ENCODE results near the gene RERE.

GRCh38 chr1:8461351-8462110 lies 355.9 kb downstream of the RERE start:
- TF ChIP-seq EP300 (IDR thresholded peaks at IDR 0.05) (no peak), POLR2A (IDR thresholded peaks at IDR 0.05) (no peak)
